GM21529 (cell line): ENCODE measurements around the gene EMILIN2.
A peak's percentile ranks its signal among the peaks of the same experiment; 100 is the strongest.

Experiments used
- ATAC-seq: cut with Tn5 transposase; IDR thresholded peaks from one replicate; pipeline ENCODE4 v1.9.1; 2021; ENCODE audit not compliant: unreplicated experiment

EMILIN2 gene

GRCh38 chr18:2872095-2872494 lies 25.3 kb downstream of the EMILIN2 start:
- ATAC-seq, result no peak

GRCh38 chr18:2874765-2875164 lies 28.0 kb downstream of the EMILIN2 start:
- ATAC-seq, result no peak

GRCh38 chr18:2878656-2879330 lies 32.0 kb downstream of the EMILIN2 start:
- no peak for ATAC-seq

DNA sequence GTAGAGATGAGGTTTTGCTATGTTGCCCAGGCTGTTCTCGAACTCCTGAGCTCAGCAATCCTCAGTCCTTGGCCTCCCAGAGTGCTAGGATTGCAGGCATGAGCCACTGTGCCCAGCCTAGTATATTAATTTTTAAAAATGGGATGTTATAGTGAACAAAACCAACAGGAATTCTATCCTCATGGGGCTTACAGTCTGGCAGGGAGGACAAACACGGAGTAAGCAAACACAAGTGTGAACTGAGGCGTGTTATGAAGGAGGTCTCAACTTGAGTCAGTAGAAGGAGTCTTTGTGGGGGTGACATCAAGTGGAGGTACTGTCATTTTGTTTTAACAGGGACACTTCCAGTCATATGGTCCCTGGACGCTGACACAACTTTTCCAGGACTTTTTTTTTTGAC lies 33.1 kb downstream of the EMILIN2 start:
- ATAC-seq, result no peak

DNA sequence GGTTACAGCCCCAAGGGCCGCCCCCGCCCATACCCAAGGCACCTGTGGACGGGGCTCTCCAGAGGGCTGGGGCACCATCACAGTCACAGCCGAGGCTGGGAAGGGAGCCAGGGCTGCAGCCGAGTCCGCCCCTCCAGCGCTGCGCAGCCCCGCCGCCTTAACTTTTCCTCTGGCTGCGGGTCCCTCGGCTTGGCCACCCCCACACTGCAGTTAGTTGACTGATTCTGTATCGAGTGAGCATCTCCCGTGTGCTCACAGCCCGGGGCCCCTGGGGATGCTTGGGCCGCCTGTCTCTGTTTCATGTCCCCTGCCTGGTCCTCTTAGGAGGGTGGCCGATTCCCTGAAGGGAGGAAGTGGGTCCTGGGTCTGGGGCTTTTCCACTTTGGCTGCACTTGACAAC lies 33.7 kb downstream of the EMILIN2 start:
- ATAC-seq, result no peak

DNA sequence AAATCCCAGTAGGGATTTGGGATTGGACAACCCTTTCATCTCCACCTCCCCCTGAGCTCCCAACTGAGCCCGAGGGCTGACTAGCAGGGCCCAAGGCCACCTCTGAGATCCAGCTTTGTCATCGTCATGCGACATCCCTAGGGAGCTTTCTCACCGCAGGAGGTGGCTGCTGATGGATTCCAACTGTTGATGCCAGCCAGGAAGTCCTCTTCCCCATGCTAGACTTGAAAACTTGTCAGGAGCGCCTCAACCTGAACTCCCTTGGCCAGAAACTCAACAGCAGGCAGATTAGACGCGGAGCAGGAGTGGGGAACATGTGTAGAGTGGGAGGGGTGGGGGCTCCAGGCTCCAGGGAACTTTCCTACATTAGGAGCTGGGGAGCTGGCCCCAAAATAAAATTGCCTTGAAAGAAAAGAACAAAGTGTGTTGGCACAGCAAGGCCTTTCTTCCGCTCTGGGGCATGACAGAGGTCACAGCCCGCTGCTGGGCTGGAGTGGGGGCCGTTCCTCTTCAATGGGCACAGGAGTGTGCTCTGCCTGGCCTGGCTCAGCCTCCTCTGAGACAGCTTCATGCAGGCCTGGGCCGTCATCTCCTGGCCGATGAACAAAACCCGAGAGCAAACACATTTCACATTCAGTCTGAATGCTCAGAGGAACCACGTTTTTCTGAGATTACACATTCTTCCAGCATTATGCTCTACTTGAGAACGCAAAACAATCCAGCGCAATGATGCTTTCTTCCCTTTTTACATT lies 34.5 kb downstream of the EMILIN2 start:
- ATAC-seq, result no peak

DNA sequence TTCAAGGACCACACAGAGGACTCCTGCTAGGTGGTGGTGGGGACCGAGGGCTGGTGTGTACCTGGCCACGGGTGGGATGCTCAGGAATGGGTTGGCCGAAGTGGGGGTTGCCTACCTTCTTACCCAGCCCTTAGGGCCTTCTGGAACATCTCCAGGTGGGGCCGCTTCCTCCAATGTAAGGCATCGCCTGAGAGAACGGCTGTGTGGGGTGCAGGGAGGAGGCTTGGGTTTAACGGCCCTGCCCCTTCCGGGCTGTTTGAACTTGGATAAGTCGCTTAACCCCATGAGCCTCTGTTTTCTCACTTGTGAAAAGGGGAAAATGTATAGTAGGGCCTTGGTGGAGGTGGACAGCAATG lies 35.0 kb downstream of the EMILIN2 start:
- no peak for ATAC-seq

DNA sequence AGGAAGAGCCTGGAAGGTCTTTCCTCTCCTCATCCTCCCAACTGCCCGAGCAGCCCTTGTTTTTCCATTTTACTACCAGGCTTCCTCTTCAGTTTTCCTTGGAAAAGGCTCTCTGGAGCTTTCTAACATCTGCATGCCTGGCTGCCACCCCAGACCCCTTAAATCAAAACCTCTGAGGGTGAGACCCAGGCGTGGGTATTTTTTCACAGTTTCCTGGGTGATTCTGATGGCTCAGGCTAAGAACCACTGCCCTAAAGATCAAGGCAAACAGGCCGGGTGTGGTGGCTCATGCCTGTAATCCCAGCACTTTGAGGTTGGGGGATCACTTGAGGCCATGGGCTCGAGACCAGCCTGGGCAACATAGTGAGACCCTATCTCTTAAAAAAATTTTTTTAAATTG lies 35.4 kb downstream of the EMILIN2 start:
- ATAC-seq, result no peak

DNA sequence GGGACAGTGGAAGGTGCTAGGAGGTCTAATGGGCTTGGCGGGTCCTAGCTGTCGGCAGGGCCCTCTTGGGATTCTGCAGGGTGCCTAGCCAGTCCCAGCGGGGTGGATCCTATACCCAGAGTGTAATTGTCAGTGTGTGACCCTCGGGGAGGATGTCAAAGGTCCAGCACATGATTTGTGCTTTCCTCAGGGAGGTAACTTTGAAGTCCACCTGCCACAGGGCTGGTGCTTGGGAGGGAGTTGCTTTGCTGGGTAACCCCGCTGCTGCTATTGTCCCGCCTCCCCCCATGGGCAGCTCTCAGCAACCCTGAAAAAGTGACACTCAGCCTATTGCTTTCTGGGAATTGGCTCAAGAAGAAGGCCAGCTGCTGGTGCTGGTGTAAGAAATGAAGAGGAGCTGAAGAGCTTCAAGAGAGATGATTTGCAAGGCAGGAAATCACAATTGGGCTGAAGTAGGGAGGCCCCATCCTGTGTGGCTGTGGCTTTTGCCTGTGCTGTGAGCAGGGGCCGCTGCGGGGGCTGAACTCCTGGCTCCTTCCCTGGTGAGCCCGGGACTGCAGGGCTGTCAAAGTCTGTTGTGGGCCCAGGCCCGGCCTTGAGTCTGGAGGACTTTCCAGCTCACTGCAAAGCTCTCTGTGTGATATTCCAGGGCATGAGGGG lies 36.4 kb downstream of the EMILIN2 start:
- ATAC-seq, result peak; percentile 62

DNA sequence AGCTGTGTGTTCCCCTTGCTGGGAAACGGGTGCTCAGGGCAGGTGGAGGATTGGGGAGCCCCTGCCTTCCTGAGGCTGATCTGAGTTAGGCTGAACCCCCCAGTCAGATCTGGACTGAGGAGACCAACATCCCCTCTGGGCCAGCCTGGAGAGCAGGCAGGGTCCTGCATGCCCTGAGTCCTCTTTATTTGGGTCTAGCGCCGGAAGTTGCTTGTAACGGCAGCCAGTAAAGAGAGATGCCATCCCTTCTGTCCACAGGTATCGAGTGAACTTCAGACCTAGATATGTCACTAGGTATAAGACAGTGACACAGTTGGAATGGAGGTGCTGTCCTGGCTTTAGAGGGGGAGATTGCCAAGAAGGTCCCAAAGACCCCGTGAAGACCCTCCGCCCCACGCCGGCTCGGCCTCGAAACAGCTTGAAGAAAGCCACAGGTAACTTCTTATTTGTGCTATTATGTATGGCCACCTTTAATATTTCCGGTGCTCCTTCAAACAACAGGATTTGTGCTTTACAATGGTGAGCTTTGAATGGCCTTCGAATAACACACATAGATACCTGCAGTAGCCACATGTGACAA lies 38.0 kb downstream of the EMILIN2 start:
- no peak for ATAC-seq

- ATAC-seq, result no peak
Measured at GRCh38 chr18:2887470-2887869, 40.7 kb downstream of the EMILIN2 start.

DNA sequence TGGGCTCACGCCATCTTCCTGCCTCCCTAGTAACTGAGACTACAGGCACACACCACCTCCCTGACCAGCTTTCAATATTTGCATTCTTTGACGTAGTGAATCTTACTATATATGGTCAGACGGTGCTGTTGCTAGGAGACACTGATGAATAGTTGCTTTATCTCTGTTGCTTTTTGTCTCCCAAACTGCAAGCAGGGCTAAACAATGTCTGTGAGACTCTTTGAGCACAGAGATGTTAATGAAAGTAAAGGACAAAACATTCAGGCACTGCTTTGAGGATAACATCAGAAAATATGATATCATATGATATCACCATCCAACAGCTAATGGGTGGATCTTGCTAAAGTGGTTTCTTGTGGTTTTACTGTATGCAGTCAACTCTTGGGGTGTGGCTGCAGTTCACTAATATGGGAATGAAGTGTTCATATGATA lies 43.0 kb downstream of the EMILIN2 start:
- no peak for ATAC-seq

GRCh38 chr18:2890606-2891005 lies 43.8 kb downstream of the EMILIN2 start:
- ATAC-seq, result no peak

DNA sequence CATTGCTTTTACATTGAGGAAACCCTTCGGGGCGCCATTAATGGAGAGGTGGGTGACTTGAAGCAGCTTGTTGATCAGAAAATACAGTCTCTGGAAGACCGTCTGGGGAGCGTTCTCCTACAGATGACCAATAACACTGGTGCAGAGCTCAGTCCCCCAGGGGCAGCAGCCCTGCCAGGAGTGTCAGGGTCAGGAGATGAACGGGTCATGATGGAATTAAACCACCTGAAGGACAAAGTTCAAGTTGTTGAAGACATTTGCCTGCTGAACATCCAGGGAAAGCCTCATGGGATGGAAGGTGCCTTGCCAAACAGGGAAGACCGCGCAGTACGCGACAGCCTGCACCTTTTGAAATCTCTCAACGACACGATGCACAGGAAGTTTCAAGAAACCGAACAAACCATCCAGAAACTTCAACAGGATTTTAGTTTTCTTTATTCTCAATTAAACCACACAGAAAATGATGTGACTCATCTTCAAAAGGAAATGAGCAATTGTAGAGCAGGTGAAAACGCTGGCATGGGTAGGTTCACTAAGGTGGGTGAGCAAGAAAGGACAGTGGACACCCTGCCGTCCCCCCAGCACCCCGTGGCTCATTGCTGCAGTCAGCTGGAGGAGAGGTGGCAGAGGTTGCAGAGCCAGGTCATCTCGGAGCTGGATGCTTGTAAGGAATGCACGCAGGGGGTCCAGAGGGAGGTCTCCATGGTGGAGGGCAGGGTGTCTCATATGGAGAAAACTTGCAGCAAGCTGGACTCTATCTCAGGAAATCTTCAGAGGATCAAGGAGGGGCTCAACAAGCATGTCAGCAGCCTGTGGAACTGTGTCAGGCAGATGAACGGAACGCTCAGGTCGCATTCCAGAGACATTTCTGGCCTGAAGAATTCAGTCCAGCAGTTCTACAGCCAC lies 45.0 kb downstream of the EMILIN2 start:
- ATAC-seq, result no peak

GRCh38 chr18:2893056-2893455 lies 46.2 kb downstream of the EMILIN2 start:
- no peak for ATAC-seq

DNA sequence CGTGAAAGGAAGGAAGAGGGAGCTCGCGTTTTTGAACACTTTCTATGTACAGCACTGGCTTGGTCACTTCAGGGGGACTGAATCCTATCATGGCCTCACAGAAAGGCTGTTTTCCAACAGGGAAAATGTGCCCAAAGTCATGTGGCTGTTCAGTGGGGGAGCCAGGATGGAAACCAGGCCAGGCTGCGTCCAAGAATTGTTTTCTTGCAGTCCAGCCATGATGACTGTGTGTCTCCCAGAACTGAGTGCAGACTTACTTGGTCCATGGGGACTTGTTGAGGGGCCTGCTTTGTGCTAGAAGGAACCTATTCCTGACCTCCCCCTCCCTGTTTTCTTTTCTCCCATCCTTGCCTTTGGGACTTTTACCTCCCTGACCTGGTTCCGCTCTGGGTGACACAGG lies 46.9 kb downstream of the EMILIN2 start:
- ATAC-seq, result no peak

GRCh38 chr18:2894131-2894840 lies 47.5 kb downstream of the EMILIN2 start:
- ATAC-seq, result no peak

- no peak for ATAC-seq
Measured at GRCh38 chr18:2894841-2895370, 48.1 kb downstream of the EMILIN2 start.

GRCh38 chr18:2895391-2895790 lies 48.6 kb downstream of the EMILIN2 start:
- ATAC-seq, result no peak

- no peak for ATAC-seq
Measured at GRCh38 chr18:2896990-2897389, 50.2 kb downstream of the EMILIN2 start.
